HG03025 (cell line): Measurements from ENCODE around the gene DLGAP3.

Experiments used
- ATAC-seq: cut with Tn5 transposase; IDR thresholded peaks from one replicate; pipeline ENCODE4 v1.9.1; 2021; ENCODE audit warnings: mild to moderate bottlenecking, moderate library complexity; ENCODE audit not compliant: unreplicated experiment, low FRiP score

Gene DLGAP3

DNA sequence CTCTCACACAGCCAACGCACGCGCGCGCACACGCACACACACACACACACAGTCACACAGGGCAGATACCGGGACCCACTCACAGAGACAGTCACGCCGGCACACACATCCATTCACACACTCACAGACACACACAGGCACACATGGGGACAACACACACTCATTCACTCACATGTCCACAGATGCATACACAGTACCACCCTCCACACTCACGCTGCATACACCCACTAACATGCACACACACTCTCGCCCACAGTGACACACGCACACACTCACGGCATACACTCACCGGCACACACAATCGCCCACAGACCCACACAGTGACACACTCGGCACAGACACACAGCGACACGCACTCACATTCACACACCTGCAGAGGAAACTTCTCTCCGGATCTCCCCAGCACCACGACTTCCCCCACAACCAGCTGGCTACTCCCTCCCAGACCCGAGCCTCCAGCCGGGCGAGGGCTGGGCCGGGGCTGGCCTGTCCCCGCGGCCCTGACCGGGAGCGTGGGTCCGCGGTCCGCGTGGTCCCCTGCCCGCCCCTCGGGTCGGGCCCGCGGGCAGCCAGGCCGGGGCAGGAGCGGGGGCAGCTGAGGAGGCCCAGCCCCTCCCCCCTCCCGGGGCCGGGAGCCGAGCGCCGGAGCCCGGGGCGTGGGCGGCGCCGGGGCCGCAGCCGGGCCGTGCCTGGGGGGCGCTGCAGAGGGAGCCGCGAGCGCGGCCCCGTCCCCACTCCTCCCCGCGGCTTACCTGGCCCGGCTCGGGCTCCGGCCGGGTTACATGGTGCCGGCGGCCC is 552 bp downstream of the DLGAP3 start:
- no peak for ATAC-seq

DNA sequence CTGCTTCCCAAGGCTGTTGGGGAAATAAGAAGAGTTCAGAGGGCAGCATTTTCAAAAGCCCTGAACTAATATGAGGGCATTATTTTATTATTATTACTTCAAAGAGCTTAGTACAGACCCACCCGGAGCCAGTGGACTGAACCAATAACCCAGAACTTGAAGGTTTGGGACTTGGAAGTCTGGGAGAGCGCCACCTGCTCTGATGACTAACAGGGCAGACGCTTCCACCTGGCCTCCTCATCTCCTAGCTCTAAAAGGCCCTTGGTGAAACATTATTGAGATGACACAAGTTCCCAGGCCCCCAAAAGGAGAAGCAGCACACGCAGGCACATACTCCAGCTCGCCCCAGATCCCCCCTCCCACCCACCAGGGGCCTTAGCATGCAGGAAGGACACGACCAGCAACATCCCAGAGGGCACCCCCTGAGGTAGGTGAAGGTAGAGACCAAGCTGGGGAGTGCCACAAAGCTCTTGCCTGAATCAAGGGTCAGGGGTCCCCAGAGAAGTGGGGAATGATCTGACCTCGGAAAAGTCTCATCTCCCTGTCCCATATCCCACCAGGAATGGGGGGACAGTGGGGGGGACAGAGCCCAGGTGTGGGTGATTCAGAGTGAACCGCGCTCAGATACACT is 1.3 kb downstream of the DLGAP3 start:
- ATAC-seq, result no peak

DNA sequence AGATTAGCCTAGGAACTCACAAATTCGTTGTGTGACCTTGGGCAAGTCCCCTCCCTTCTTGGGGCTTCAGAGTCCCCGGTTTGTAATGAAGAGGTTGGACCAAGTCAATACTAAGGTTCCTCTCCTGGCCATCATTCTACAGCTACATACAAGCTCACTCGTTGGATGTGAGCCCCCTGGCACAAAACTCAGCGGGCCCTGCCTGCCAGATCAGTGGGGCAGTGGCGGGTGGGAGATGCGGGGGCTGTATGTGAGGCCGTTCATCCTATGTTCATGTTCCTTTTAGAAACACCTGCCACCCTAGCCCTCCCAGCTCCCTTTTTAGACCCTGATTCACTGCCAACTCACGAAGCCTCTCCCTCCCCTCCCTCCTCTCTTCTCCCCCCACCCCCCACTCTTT is 2.1 kb downstream of the DLGAP3 start:
- ATAC-seq, result no peak

DNA sequence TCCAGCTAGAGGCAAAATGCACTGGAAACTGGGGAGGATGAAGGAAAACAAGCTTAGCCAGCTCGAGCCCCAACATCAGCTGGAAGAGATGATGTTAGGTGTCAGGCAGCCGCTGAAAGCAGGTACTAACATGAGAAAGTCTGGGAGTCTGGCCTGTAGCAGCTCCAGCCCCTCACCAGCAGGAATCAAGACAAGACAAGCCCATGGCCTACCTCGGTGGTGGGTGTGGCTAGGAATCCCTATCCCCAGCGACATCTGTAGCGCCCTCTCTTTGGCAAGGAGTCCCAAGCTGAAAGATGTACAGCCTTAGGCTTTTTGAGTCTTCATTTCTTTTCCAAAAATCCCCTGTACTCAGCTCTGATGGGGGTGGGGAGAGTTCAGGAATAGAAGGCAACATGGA is 2.6 kb downstream of the DLGAP3 start:
- no peak for ATAC-seq

DNA sequence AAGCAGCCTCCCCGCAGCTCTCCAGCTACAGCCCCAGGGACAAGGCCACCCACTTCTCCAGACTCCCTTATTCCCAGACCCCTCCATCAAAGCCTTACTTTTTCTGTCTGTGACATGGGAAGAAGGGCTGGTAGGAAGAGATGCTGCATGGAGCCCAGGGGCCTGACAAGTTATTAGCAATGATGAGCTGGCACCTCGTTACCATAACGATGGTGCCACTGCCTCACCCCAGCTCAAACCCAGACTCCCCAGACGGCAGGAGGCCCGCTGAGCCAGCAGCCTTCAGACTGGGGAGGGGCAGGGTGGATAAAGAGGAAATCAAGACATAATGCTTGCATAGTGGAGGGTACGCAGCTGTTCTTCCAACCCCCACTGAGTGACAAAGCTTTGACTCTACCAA is 3.3 kb downstream of the DLGAP3 start:
- no peak for ATAC-seq

DNA sequence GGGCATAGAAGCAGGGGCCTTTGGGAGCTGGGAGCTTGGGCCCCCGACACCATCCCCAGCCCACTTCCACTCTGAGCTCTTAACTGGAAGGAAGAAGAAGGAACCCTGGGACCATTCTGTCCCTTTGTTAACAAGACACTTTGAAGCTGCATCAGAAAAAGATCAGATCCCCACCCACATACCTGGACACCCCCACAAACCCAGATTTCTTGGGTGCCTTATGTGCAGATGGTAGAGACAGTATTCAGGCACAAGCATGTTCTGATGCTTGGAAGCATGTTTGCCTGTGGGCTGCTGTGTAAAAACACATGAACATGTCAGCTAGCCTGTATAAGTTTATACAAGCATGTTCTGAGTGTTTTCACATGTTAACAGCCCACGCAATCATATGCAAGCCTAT is 3.7 kb downstream of the DLGAP3 start:
- no peak for ATAC-seq

DNA sequence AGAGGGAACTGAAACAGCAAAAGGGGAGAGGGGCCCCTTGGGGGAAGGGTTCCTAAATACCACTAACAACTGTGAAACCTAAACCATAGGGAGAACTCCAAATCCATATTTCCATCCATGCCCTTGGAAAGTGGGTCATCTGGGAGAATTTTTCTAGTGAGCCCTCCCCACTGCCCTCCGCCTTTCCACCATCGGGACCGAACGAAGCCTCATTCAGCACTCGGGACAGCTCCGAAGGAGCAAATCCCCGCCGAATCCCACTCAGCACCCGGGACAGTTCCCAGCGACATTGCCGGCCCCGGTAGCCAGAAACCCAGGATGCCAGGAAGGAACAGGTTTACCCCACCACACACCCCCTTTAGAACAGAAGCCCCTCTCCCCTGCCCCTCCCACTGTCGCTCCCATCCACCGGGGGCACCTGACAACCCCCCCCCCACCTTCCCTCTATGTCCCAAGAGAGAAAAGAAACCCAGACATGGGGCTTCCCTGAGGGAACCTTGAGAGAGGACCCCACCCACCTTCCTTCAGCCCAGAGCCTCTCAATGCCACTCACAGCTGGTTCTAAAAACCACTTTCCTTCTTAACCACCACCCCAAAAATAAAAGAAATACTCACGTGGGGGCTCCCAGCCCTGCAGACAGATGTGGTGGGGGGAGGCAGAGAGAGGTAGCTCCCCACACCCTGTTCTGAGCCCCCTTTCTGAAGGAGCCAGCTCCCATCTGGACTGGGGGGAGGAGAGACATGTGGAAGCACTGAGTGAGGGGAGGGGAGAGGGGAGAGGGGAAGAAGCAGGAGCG is 4.5 kb downstream of the DLGAP3 start:
- ATAC-seq, result no peak

DNA sequence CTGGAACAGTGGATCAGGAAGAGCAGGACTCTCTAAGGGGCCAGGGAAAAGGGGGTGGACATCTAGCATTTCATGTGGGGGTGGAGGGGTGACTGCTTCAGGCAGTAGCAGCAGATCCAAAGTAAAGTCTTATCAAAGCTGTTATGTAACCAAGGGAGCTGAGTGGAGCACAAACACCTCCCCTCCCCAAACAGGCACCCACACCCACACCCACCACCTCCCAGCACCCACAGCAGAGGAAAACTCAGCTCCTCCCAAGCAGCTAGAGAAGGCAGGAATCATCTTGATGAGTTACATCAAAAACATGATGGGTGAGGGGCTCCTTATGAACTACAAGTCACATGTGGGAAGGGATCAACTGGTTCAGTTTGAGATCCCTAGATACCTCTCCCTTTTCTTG is 6.0 kb downstream of the DLGAP3 start:
- no peak for ATAC-seq

DNA sequence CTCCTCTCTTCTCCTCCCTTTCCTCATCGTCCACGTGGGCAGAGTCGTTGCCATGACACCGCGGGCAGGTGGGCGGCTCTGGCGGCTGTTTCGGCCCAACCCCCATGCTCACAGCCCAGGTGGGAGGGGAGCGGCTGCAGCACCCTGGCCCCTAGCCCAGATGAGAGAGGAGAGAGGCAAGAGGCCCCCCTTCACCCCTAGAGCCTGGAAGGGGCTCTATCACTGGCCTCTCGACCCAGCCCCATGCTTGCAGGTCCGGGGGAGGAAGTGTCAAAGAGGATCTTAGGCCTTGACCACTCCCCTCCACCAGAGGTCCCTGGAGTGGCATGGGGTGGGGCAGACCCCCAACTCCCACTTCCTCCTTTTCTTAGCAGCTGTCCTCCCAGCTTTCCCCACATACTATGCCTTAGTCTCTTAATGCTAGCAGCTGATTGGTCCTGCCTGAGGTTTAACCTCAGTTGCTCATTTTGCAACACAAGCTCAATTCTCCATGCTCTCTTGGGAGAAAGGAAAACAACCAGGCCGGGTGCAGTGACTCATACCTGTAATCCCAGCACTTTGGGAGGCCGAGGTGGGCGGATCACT is 10.4 kb downstream of the DLGAP3 start:
- ATAC-seq, result no peak

DNA sequence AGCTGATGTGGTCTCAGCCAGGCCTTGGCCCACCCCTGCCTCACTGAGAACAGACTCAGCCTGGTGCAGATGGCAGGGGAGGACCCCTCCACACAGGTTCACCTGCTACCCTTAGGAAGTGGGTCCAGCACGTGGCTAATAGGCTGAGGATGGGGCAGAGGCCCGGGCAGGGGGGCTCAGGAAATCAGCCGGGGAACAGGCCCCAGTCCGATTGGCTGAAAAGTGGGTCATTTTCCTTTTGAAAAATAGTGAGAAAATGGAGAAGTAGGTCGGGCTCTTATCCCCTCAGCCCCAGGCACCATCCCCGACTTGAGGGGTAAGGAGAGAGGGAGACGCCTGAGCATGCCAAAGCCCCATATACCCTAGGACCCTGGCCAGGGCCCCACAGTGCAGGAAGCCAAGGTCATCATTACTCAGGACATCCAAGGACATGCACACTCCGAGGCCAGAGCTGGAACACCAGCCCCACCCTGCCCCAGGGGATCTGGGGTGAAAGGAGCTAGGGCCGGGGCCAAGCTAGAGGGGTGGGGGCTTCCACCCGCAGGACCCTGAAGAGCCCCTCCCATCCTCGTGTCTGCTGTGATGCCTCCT is 11.0 kb downstream of the DLGAP3 start:
- no peak for ATAC-seq

DNA sequence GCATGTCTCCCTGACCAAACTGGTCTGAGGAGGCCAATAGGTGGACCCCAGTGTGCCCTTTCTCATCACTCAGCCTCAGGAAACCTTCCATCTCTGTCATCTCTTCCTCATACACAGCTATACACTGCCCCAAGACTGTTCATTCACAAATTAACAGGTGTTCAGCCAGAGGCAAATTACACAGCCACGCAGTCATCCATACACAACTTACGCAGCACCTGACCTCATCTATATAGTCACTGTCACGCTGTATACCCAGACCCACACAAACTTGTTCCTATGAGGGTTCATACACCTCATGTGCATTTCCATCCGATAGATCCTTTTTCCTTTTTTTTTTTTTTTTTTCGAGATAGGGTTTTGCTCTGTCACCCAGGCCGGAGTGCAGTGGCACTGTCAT is 12.4 kb downstream of the DLGAP3 start:
- no peak for ATAC-seq

DNA sequence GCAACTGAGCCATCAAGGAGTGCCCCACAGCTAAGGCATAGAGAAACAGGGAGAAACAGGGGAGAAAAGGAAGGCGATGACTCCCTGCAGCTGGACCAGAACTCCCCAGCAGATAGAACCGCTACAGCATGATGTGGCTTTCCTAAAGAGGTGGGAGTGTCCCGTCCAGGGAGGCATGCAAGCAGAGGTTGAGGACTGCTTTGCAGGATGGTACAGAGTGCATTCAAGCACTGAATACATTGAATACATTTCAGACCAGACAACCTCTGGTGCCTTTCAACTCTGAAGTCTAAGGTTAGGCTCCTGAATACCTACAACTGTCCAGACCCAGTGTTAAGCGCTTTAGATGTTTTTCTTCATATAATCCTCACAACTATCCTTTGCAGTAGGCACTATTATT is 13.3 kb downstream of the DLGAP3 start:
- no peak for ATAC-seq

DNA sequence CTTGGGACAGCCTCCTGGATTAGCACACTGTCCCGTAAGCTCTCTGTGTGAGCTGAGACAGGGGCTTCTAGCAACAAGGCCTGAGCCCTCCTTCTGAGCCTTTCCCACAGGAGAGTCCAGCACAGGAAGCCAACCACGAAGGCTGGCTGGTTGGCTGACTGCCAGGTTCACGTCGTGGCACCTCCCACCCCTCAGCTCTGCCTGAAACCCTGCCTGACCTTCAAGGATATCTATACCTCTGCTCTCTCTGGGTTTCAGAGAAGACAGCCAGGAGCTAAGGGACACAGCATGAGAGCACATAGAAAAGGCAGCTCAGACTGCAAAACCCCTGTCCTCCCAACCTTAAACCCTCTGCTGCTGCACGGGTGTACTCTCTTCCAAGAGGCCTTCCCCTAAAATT is 13.9 kb downstream of the DLGAP3 start:
- no peak for ATAC-seq

DNA sequence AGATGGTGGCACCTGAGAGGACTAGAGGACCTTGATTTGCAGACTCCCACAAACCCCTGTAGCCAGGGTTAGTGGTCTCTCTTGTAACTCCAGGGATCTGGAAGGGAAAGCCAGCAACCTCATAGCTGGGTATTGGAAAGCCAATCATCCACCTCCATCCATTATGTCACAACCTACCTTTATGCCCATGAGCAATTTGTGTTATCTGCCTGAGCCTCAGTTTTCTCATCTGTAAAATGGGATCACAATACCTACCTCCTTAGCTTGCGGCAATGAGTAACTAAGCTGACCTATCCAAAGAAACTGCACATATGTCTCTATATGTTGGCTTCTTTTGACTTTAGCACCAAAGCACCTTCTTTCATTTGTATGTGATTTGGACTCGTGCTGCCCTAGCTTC is 14.5 kb downstream of the DLGAP3 start:
- no peak for ATAC-seq

DNA sequence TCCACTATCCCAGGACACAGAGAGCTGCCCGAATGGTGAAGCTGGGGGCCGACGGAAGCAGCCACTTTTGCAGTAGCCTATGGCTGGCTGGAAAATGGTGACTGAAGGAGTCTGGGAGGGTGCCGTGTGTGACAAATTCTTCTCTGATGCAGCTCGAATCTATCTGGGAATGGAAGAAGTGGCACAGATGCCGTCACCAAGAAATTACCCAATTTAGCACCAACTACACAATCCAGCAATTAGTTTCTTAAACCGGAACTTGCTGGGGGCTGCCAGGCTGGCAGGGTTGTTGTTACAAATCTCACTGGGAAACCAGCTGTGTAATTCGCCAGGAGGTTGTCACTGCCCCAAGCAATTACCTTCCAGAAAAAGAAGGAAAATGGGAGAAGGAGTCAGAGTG is 18.0 kb downstream of the DLGAP3 start:
- ATAC-seq, result no peak

DNA sequence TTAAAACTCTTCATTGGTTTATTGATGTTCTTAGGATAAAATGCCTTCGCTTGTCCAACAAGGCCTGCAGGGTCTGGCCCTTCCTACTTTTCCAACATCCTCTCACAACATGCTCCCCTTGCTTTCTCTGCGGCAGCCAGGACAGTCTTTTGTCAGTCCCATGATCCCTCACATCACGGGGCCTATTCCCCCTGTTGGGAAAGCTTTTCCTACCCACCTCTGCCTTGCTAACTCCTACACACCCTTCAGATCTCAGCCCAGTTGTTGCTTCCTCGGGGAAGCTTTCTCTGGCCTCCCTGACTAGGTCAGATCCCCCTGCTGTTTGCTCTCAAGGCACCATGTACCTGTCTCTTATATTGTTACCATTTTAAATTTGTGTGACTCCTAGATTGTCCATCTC is 19.0 kb downstream of the DLGAP3 start:
- ATAC-seq, result no peak

DNA sequence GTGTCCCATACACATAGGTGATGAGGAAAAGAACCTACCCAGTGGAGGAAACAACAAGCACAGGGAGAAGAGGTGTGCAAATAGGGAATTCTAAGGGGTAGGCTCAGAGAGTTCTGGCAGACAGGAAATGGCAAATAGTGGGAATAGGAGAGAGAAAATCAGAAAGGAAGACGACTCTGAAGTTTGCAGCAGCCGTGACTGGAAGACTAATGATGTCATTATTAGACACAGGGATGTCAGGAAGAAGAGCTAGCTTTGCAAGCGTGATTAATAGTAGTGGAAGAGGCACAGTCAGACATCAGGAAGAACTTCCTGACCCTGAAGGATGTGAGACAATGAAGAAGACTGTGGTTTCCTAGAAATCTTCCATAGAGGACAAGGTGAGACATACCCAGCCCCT is 21.1 kb downstream of the DLGAP3 start:
- no peak for ATAC-seq

DNA sequence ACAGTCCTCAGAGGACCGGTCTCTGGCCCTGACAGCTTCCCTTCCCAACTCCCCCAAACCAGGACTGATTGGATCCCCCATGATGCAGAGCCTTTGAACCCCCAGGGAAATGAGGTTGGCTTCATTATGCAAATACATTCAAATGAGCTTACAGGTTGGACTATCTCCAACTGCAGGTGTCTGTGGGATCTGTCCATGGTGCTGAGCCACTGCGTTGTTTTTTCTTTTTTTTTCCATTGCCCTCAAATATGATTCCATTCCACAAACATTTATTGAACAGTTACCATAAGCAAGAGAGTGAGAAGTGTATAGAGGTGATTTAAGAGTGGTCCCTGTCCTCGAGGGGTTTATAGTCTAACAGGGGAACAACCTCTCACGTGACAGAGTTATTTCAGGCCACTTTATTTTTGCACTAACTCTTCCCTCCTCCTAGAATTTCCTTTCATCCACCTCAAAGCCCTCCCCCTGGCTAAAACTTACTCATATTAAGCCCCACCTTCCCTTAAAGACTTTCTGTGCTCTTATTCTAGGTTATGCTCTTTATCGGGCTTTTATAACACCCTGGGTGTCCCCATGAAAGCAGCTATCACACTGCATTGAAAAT is 21.9 kb downstream of the DLGAP3 start:
- ATAC-seq, result no peak

DNA sequence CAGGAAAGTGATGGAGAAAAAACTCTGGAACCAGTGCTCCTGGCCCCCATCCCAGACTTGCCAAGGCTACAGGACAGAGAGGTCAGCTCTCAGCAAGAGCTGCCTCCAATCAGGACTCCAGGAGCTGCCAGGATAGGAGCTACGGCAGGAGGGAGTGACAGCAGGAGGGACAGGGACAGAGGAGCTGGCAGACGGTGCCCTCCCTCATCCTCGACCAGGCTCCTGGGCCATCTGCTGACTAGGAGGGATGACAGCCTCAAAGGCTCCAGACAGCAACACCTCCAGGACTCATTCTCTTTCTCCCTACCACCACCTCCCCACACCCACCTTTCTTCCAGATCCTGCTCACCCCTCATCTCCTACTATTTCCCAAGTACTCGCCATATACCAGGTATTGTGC is 22.7 kb downstream of the DLGAP3 start:
- ATAC-seq, result no peak

DNA sequence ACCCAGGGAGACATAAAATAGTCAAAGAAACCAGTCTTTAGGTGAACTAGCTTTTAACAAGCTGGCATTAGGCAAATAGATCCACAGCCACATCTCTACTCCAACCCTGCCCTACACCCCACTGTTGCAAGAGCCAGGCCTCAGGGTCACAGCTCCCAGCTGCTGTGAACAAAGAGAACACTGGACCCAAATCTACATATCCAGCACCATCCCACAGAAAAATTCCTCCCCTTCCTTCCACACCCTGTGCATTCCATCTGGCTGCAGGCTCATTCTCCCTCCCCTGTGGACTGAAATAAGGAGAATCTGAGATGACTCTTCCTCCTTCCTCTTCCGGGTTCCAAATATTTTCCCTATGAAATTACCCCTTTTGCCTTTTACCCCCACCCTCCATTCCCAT is 23.2 kb downstream of the DLGAP3 start:
- no peak for ATAC-seq

DNA sequence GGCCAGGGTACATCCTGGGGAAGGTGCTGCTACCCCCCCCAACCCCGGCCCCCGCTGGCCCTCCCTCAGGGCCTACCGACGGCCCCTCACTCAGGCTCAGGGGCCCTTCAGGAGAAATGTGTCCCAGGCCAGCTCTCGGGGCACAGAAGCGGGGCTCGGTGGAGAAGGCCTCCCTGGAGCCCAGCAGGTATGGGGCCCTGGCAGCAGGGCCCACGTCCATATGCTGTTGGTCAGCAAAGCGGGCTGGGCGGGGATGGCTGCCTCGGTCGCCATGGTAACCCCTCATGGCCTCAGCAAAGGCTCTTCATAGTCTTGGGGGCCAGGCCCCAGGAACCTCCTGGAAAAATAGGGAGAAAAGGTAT is 24.4 kb downstream of the DLGAP3 start:
- no peak for ATAC-seq
